PC-3 (cell line): ENCODE results near the gene COX6A2. TPM values are rescaled to one million over a fixed set of nuclear protein-coding genes. Genes with fewer than 3 reads are reported as not detected.

Experiments
- ATAC-seq: fragments of 200-7000 bp; cut with Tn5 transposase; 2 replicates; pipeline ENCODE4 v1.9.1; 2020; ENCODE audit warnings: mild to moderate bottlenecking, moderate library complexity
- BruUV-seq: library from RNA; stranded (reverse); fragments of 400-500 nt; replicated peaks from 2 replicates; lab custom pipeline; 2021; lab: Mats Ljungman, UMichigan
- CTCF ChIA-PET: fragments of 300-600 bp; sonication (Branson Sonifier 250); formaldehyde crosslinking; loops from one replicate; lab custom pipeline; 2022; ENCODE audit warnings: antibody characterized with exemption; lab: Charles Lee
- POLR2A ChIA-PET: fragments of 300-600 bp; sonication (Branson Sonifier 250); formaldehyde crosslinking; loops from one replicate; lab custom pipeline; 2022; ENCODE audit warnings: antibody characterized with exemption; ENCODE audit not compliant: unreplicated experiment; lab: Charles Lee
- DNase-seq: peaks from one replicate; pipeline ENCODE4 v3.0.0-alpha.2; 2015
- H2AFZ ChIP-seq: fragments of 300-600 bp; sonication (generic); 2 replicates; pipeline ENCODE4 v1.6.0; 2016; ENCODE audit warnings: antibody characterized with exemption, low read length
- H3F3A ChIP-seq: fragments of 300-600 bp; sonication (generic); one replicate; pipeline ENCODE4 v1.6.0; 2017; ENCODE audit warnings: antibody characterized with exemption, low read length, control low read depth, mild to moderate bottlenecking; ENCODE audit not compliant: unreplicated experiment
- H3K27ac ChIP-seq: fragments of 300-600 bp; sonication (generic); 2 replicates; pipeline ENCODE4 v1.5.1; 2016; ENCODE audit warnings: mild to moderate bottlenecking, low read length
- H3K27me3 ChIP-seq: fragments of 300-600 bp; sonication (generic); 2 replicates; pipeline ENCODE4 v1.6.1; 2016; ENCODE audit warnings: low read length, mixed read lengths
- H3K36me3 ChIP-seq: fragments of 300-600 bp; sonication (generic); 2 replicates; pipeline ENCODE4 v1.6.1; 2016; ENCODE audit warnings: low read depth, mixed run types, low read length, mixed read lengths
- H3K4me1 ChIP-seq: fragments of 300-600 bp; sonication (generic); 2 replicates; pipeline ENCODE4 v1.5.1; 2016; ENCODE audit warnings: low read length; ENCODE audit not compliant: insufficient read depth
- H3K4me2 ChIP-seq: fragments of 300-600 bp; sonication (generic); 2 replicates; pipeline ENCODE4 v1.6.0; 2016; ENCODE audit warnings: low read length
- H3K4me3 ChIP-seq: fragments of 300-600 bp; sonication (generic); 2 replicates; pipeline ENCODE4 v1.5.1; 2016; ENCODE audit warnings: mild to moderate bottlenecking, low read length, mixed read lengths
- H3K79me2 ChIP-seq: fragments of 300-600 bp; sonication (generic); 2 replicates; pipeline ENCODE4 v1.6.1; 2017; ENCODE audit warnings: low read length, mixed read lengths
- H3K9ac ChIP-seq: fragments of 300-600 bp; sonication (generic); 2 replicates; pipeline ENCODE4 v1.6.0; 2016; ENCODE audit warnings: mild to moderate bottlenecking, low read length
- H3K9me2 ChIP-seq: fragments of 300-600 bp; sonication (generic); replicated peaks from 2 replicates; pipeline ENCODE4 v1.6.1; 2016; ENCODE audit warnings: mixed run types, low read length, mixed read lengths
- H3K9me3 ChIP-seq: fragments of 300-600 bp; sonication (generic); 2 replicates; pipeline ENCODE4 v1.6.1; 2016; ENCODE audit warnings: low read length, mixed read lengths
- H4K20me1 ChIP-seq: fragments of 300-600 bp; sonication (generic); 2 replicates; pipeline ENCODE4 v1.6.1; 2016; ENCODE audit warnings: low read length, mixed read lengths
- CTCF ChIP-seq: fragments of 300-600 bp; sonication (generic); conservative IDR thresholded peaks from 2 replicates; pipeline ENCODE4 v1.5.1; 2017; ENCODE audit warnings: antibody characterized with exemption, low read depth, mild to moderate bottlenecking, low read length
- EZH2 ChIP-seq: fragments of 300-600 bp; sonication (generic); IDR thresholded peaks from one replicate; pipeline ENCODE4 v1.6.1; 2017; ENCODE audit warnings: antibody characterized with exemption, mild to moderate bottlenecking, low read length; ENCODE audit not compliant: unreplicated experiment
- EZH2phosphoT487 ChIP-seq: fragments of 300-600 bp; sonication (generic); IDR thresholded peaks from 2 replicates; pipeline ENCODE4 v1.6.1; 2018; ENCODE audit warnings: mild to moderate bottlenecking, antibody characterized with exemption, low read length, borderline replicate concordance
- intact Hi-C: fragments of 100-400 bp; cut with micrococcal nuclease; formaldehyde crosslinking; loops from 2 replicates; pipeline ENCODE4 v1.9.0; 2023
- total RNA-seq: library from RNA; depleted of rRNA; stranded (reverse); fragments of >200 nt; gene quantifications from 2 replicates; pipeline ENCODE4 v1.2.3, GENCODE V29; 2014

The COX6A2 gene
- total RNA-seq, 1 experiment from 2014 or later: not detected

- H3K27me3 ChIP-seq: no peaks in the 10 kb centered on the region
- no peak for TF ChIP-seq EZH2phosphoT487
- TF ChIP-seq CTCF: no peak
- no peak for TF ChIP-seq EZH2
- no peaks in the 10 kb centered on the region for H3F3A ChIP-seq
- no peaks in the 10 kb centered on the region for H3K4me1 ChIP-seq
- no TSS peak for BruUV-seq
- H4K20me1 ChIP-seq: no peaks in the 10 kb centered on the region
- H3K27ac ChIP-seq: no peak overlapping the region
- DNase-seq (no peak), ATAC-seq (no peak)
- intact Hi-C loops: no loop called here
- ChIA-PET POLR2A (no interaction called here), CTCF (no interaction called here)
- no peaks in the 10 kb centered on the region for H3K9me2 ChIP-seq
- no peak overlapping the region for H3K4me2 ChIP-seq
- no peaks in the 10 kb centered on the region for H3K79me2 ChIP-seq
- H3K4me3 ChIP-seq: no peak overlapping the region
- H3K9ac ChIP-seq: no peak overlapping the region
- H3K36me3 ChIP-seq: no peaks in the 10 kb centered on the region
- no peak overlapping the region for H2AFZ ChIP-seq
- H3K9me3 ChIP-seq: no peaks in the 10 kb centered on the region
Measured at GRCh38 chr16:31410082-31410481, 18.1 kb downstream of the COX6A2 start.

GRCh38 chr16:31409433-31409832 lies 18.7 kb downstream of the COX6A2 start:
- no peaks in the 10 kb centered on the region for H3K27me3 ChIP-seq
- 0 out of 2 replicates have a peak, but pooled peaks cover under 1% of the 10 kb centered on the region for H3K79me2 ChIP-seq
- H3K27ac ChIP-seq: no peak overlapping the region
- H2AFZ ChIP-seq: no peak overlapping the region
- no peaks in the 10 kb centered on the region for H3K9me3 ChIP-seq
- no peaks in the 10 kb centered on the region for H3K36me3 ChIP-seq
- no peak overlapping the region for H3K4me3 ChIP-seq
- DNase-seq (peak; percentile 37), ATAC-seq (0 out of 2 replicates have a peak, but pooled peaks have one; percentile 37)
- no peaks in the 10 kb centered on the region for H3K9me2 ChIP-seq
- H4K20me1 ChIP-seq: no peaks in the 10 kb centered on the region
- CTCF ChIA-PET: no interaction called here
- POLR2A ChIA-PET: no interaction called here
- intact Hi-C loops: no loop called here
- no TSS peak for BruUV-seq
- H3K9ac ChIP-seq: no peak overlapping the region
- no peaks in the 10 kb centered on the region for H3K4me1 ChIP-seq
- no peak for TF ChIP-seq EZH2phosphoT487
- no peak for TF ChIP-seq CTCF
- no peak for TF ChIP-seq EZH2
- H3F3A ChIP-seq: no peaks in the 10 kb centered on the region
- H3K4me2 ChIP-seq: no peak overlapping the region

GRCh38 chr16:31407406-31407805 lies 20.8 kb downstream of the COX6A2 start:
- ATAC-seq (no peak), DNase-seq (no peak)

More at GRCh38 chr16:31407406-31407805, 20.8 kb downstream of the COX6A2 start:
- no peaks in the 10 kb centered on the region for H3K9me3 ChIP-seq
- no peaks in the 10 kb centered on the region for H3K27me3 ChIP-seq
- no peak overlapping the region for H3K4me3 ChIP-seq
- no peaks in the 10 kb centered on the region for H3K9me2 ChIP-seq
- intact Hi-C loops: no loop called here
- no TSS peak for BruUV-seq
- H3K4me2 ChIP-seq: no peak overlapping the region
- H3F3A ChIP-seq: no peaks in the 10 kb centered on the region
- no peak overlapping the region for H3K9ac ChIP-seq
- ChIA-PET CTCF (no interaction called here), POLR2A (no interaction called here)
- H2AFZ ChIP-seq: no peak overlapping the region
- H4K20me1 ChIP-seq: no peaks in the 10 kb centered on the region
- H3K79me2 ChIP-seq: peaks cover 7% of the 10 kb centered on the region; the same call in 1 of the 2 replicates
- TF ChIP-seq EZH2phosphoT487: no peak
- no peak for TF ChIP-seq EZH2
- TF ChIP-seq CTCF: no peak
- H3K4me1 ChIP-seq: no peaks in the 10 kb centered on the region; the same call in 1 of the 2 replicates
- no peak overlapping the region for H3K27ac ChIP-seq
- no peaks in the 10 kb centered on the region for H3K36me3 ChIP-seq
